OCI-LY3 (cell line): ENCODE results near the gene AP3M1.

ENCODE experiments used
- CTCF ChIP-seq: fragments of 200-600, 300-600 bp; sonication (generic); IDR thresholded peaks from 2 replicates; pipeline ENCODE4 v1.5.1; 2014; ENCODE audit warnings: antibody characterized with exemption, low read length, low read depth
- EZH2phosphoT487 ChIP-seq: fragments of 200-600 bp; shearing (Covaris generic); IDR thresholded peaks from 2 replicates; pipeline ENCODE4 v1.6.1; 2018; ENCODE audit warnings: antibody characterized with exemption, mixed run types, low read depth

- TF ChIP-seq CTCF (no peak), EZH2phosphoT487 (no peak)
Measured at GRCh38 chr10:74120911-74121310, 29.7 kb downstream of the AP3M1 start.
